Measurements from ENCODE around the gene TBC1D1. TPM values are rescaled to one million over a fixed set of nuclear protein-coding genes. Genes with fewer than 3 reads are reported as not detected.
A peak's percentile ranks its signal among the peaks of the same experiment; 100 is the strongest.

Gene TBC1D1
- total RNA-seq, 3 donors from 2014 or later (not counting 1 experiment from before 2014, with no cell fraction given) = 59.2 to 78.6 (median 68.5) TPM

GRCh38 chr4:37928426-37929416 lies 37.8 kb downstream of the TBC1D1 start:
- DNase-seq = peak in 1 of 2 donors; percentile 15
- H3K27ac Mint-ChIP-seq = no peak overlapping the region

GRCh38 chr4:37934096-37934495 lies 43.2 kb downstream of the TBC1D1 start:
- no peak overlapping the region for H3K27ac Mint-ChIP-seq
- intact Hi-C loops (cut with micrococcal nuclease) = no loop called here

More at GRCh38 chr4:37928426-37929416, 37.8 kb downstream of the TBC1D1 start:
- peaks cover 30 to 32% of the 10 kb centered on the region in 2 donors for H3K4me1 Mint-ChIP-seq
- H3K27me3 Mint-ChIP-seq (ENCODE audit: low read depth in 2 of 2) = no peaks in the 10 kb centered on the region
- Histone ChIP-seq H3K27me3 (ENCODE audit: control insufficient read depth, insufficient read depth, low read length) (no peaks in the 10 kb centered on the region), H3K27ac (ENCODE audit: low read length) (no peak overlapping the region), H3K36me3 (ENCODE audit: control insufficient read depth, insufficient read depth, low read length) (no peaks in the 10 kb centered on the region), H3K4me1 (ENCODE audit: control insufficient read depth, insufficient read depth, low read length) (peaks cover 4% of the 10 kb centered on the region), H3K4me3 (ENCODE audit: low read length) (no peak overlapping the region), H3K9me3 (ENCODE audit: control insufficient read depth, insufficient read depth, low read length) (no peaks in the 10 kb centered on the region)
- H3K9me3 Mint-ChIP-seq = no peaks in the 10 kb centered on the region
- no peak overlapping the region for H3K4me3 Mint-ChIP-seq
- WGBS (ENCODE audit: insufficient coverage) = 84% methylated on average over 10 of the region's 12 CpGs
- ATAC-seq = peak in 2 of 3 donors; percentile 49 to 50
- no peaks in the 10 kb centered on the region for H3K36me3 Mint-ChIP-seq
- TF ChIP-seq, protein P1, sequence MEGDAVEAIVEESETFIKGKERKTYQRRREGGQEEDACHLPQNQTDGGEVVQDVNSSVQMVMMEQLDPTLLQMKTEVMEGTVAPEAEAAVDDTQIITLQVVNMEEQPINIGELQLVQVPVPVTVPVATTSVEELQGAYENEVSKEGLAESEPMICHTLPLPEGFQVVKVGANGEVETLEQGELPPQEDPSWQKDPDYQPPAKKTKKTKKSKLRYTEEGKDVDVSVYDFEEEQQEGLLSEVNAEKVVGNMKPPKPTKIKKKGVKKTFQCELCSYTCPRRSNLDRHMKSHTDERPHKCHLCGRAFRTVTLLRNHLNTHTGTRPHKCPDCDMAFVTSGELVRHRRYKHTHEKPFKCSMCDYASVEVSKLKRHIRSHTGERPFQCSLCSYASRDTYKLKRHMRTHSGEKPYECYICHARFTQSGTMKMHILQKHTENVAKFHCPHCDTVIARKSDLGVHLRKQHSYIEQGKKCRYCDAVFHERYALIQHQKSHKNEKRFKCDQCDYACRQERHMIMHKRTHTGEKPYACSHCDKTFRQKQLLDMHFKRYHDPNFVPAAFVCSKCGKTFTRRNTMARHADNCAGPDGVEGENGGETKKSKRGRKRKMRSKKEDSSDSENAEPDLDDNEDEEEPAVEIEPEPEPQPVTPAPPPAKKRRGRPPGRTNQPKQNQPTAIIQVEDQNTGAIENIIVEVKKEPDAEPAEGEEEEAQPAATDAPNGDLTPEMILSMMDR (IDR thresholded peaks at IDR 0.05) = no peak
- intact Hi-C loops (cut with micrococcal nuclease) = no loop called here

DNA sequence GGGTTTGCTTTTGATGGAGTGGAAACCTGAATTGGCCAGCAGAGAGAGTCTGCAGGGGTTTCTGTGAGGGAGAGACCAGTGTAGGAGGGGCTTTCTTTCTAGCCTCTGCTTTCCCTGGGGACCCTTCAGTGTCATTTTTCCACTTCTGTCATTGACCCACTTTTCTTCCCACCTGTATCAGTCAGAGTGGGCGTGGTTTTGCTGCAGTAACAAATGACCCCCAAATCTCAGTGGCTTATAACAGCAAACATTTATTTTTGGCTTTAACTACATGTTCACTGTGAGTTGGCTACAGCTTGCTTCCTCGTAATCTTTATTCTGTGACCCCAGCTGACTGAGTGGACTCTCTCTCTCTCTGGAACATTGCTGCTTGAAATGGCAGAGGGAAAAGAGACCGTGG lies 43.7 kb downstream of the TBC1D1 start:
- Histone ChIP-seq H3K9me3 (ENCODE audit: control insufficient read depth, insufficient read depth, low read length) (no peaks in the 10 kb centered on the region), H3K36me3 (ENCODE audit: control insufficient read depth, insufficient read depth, low read length) (no peaks in the 10 kb centered on the region), H3K4me3 (ENCODE audit: low read length) (no peak overlapping the region), H3K27ac (ENCODE audit: low read length) (no peak overlapping the region), H3K27me3 (ENCODE audit: control insufficient read depth, insufficient read depth, low read length) (no peaks in the 10 kb centered on the region), H3K4me1 (ENCODE audit: control insufficient read depth, insufficient read depth, low read length) (no peaks in the 10 kb centered on the region)
- 94% methylated on average over 3 of the region's 3 CpGs for WGBS (ENCODE audit: insufficient coverage)
- Mint-ChIP-seq H3K4me3 (no peak overlapping the region), H3K9me3 (no peaks in the 10 kb centered on the region), H3K27ac (no peak overlapping the region), H3K4me1 (peaks cover 26 to 30% of the 10 kb centered on the region in 2 donors), H3K27me3 (ENCODE audit: low read depth in 2 of 2) (no peaks in the 10 kb centered on the region), H3K36me3 (no peaks in the 10 kb centered on the region)
- ATAC-seq (no peak), DNase-seq (no peak)
- intact Hi-C loops (cut with micrococcal nuclease) = no loop called here
- TF ChIP-seq, protein P1 (IDR thresholded peaks at IDR 0.05) = no peak

More at GRCh38 chr4:37934096-37934495, 43.2 kb downstream of the TBC1D1 start:
- H3K9me3 Mint-ChIP-seq = no peaks in the 10 kb centered on the region
- Histone ChIP-seq H3K27me3 (ENCODE audit: control insufficient read depth, insufficient read depth, low read length) (no peaks in the 10 kb centered on the region), H3K9me3 (ENCODE audit: control insufficient read depth, insufficient read depth, low read length) (no peaks in the 10 kb centered on the region), H3K36me3 (ENCODE audit: control insufficient read depth, insufficient read depth, low read length) (no peaks in the 10 kb centered on the region), H3K4me1 (ENCODE audit: control insufficient read depth, insufficient read depth, low read length) (no peaks in the 10 kb centered on the region), H3K4me3 (ENCODE audit: low read length) (no peak overlapping the region), H3K27ac (ENCODE audit: low read length) (no peak overlapping the region)
- ATAC-seq (no peak), DNase-seq (no peak)
- H3K4me3 Mint-ChIP-seq = no peak overlapping the region
- H3K4me1 Mint-ChIP-seq = peaks cover 27 to 32% of the 10 kb centered on the region in 2 donors
- TF ChIP-seq, protein P1 (IDR thresholded peaks at IDR 0.05) = no peak
- H3K27me3 Mint-ChIP-seq (ENCODE audit: low read depth in 2 of 2) = no peaks in the 10 kb centered on the region
- H3K36me3 Mint-ChIP-seq = no peaks in the 10 kb centered on the region
- WGBS (ENCODE audit: insufficient coverage) = 98% methylated on average over 8 of the region's 8 CpGs
